ES-I3 (cell line): ENCODE results near the gene EPX.

ENCODE experiments used
- H3K36me3 ChIP-seq: 2 replicates; pipeline ENCODE4 v1.6.1; 2013; ENCODE audit warnings: mild to moderate bottlenecking, low read length, control low read depth, moderate library complexity; ENCODE audit not compliant: insufficient read depth
- H3K4me1 ChIP-seq: 2 replicates; pipeline ENCODE4 v1.6.1; 2013; ENCODE audit warnings: mild to moderate bottlenecking, control low read depth, low read length; ENCODE audit not compliant: insufficient read depth
- H3K9ac ChIP-seq: 2 replicates; pipeline ENCODE4 v1.6.1; 2013; ENCODE audit warnings: low read depth, mild to moderate bottlenecking, low read length, moderate library complexity
- H3K9me3 ChIP-seq: 2 replicates; pipeline ENCODE4 v1.6.1; 2013; ENCODE audit warnings: mild to moderate bottlenecking, low read length, moderate library complexity; ENCODE audit not compliant: control insufficient read depth, insufficient read depth

EPX gene

DNA sequence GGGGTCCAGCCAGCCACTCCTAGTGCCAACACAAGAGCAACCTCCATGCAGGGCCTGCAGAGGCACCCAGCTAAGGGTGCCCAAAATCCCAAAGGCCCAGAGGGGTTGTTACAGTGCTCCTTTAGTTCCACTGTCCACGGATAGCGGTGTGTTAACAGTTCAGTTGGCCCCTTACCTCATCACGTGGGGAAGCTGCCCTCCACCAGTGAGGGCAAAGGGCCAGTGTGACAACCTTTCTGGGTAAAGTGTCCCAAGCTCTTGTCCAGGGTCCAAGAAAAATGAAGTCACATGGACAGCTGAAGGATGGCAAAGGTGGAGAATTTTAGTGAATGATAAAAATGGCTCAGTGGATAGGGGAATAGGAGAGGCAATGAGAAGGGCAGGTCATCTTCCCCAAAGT, 35.2 kb downstream of the EPX start:
- Histone ChIP-seq H3K9ac (no peak overlapping the region), H3K9me3 (no peaks in the 10 kb centered on the region), H3K4me1 (peaks cover 19% of the 10 kb centered on the region), H3K36me3 (no peaks in the 10 kb centered on the region)

DNA sequence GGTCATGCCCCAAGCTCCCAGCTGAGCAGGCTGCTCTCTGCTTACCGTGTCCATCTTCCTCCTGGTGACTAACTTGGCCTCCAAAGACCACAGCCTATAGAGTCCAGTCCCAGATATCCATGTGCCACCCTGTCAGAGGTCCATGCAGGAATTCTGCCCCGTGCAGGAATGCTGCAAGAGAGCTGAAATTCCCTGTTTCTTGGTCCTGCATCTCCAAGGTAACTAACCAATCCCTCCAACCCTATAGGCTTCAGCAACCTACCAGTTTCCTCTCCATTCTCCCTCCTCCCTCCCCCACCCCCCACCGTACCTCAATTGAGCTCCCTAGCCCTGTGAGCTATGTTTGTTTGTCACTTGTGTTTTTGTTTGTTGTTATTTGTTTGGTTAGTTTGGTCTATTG, 36.2 kb downstream of the EPX start:
- H3K9me3 ChIP-seq = no peaks in the 10 kb centered on the region
- no peaks in the 10 kb centered on the region for H3K36me3 ChIP-seq
- peaks cover 21% of the 10 kb centered on the region for H3K4me1 ChIP-seq
- no peak overlapping the region for H3K9ac ChIP-seq

DNA sequence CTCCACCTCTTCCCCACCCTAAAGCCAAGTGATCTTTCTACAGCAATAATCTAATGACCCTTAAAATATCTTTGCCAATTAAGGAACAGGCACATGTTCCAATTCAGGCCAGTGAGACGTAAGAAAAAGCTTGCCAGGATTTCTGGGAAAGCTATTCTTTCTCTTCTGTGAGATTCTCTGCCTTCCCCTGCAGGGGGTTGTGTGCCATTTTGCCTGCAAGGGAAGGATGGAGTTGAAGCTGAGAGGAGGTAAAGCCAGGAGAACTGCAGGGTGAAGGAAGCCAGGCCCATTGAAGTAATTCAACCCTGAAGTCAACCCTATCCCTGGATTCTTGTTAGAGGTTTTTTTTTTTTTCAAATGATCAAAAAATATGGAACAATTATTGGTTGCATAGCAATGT, 36.9 kb downstream of the EPX start:
- no peak overlapping the region; the same call in 1 of the 2 replicates for H3K9ac ChIP-seq
- H3K9me3 ChIP-seq = no peaks in the 10 kb centered on the region
- H3K4me1 ChIP-seq = peaks cover 18% of the 10 kb centered on the region
- H3K36me3 ChIP-seq = no peaks in the 10 kb centered on the region

DNA sequence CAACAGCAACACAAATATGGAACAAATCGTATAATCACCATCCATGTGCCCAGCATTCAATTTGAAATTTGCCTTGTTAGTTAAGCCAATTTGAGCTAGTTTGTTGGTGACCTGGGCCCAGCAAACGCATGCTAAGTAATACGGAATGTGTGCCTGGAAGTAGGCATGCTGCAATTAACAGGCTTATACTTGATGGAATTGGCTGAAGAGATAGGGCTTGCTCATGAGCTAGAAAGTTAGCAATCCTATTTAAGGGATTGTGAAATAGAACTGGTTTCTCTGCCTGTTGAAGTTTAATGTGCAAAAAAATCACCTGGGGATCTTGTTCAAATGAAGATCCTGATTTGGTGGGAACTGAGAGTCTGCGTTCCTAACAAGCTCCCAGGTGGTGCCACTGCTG, 37.4 kb downstream of the EPX start:
- H3K4me1 ChIP-seq = peaks cover 15% of the 10 kb centered on the region
- no peaks in the 10 kb centered on the region for H3K9me3 ChIP-seq
- H3K36me3 ChIP-seq = no peaks in the 10 kb centered on the region
- H3K9ac ChIP-seq = no peak overlapping the region

DNA sequence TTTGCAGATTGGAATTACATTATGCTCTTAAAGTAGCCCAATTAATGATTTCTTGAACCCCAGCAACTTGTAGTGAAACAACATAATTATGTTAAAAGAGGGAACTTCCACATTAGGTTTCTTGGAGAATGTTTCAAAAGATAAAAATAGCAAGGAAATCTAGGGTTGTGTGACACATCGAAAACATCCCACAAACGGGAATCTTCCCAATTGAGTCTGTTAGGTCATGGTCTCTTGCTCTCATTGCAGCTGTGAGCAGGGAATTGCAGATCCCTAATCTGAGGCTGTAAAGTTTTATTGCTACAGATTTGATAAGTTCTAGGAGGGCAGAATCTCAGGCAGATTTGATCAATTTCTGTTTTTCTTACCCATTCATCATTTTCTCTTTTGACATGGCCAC, 39.1 kb downstream of the EPX start:
- Histone ChIP-seq H3K4me1 (peaks cover 15% of the 10 kb centered on the region), H3K9me3 (no peaks in the 10 kb centered on the region), H3K9ac (no peak overlapping the region), H3K36me3 (no peaks in the 10 kb centered on the region)

DNA sequence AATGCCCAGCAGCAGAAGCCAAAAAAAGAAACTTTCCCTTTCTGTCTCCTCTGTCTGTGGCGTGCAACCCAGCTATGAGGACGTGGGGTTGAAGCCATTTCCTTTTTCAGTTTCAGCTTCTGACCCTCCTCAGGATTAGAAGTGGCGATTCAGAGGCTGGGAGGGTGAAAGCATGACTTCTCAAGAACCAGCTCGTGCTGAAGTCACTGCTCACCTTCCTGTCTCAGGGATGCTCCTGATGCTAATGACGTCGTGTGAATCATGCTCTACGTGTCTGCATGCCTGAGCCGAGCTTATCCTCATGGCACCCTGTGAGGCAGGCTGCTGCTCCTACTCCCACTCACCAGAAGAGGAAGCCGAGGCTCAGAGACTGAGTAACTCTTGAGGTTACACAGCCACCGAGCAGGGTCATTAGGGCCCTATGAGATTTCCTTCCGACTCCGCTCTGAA, 40.2 kb downstream of the EPX start:
- Histone ChIP-seq H3K9ac (no peak overlapping the region), H3K36me3 (no peaks in the 10 kb centered on the region), H3K9me3 (no peaks in the 10 kb centered on the region), H3K4me1 (peaks cover 15% of the 10 kb centered on the region)

DNA sequence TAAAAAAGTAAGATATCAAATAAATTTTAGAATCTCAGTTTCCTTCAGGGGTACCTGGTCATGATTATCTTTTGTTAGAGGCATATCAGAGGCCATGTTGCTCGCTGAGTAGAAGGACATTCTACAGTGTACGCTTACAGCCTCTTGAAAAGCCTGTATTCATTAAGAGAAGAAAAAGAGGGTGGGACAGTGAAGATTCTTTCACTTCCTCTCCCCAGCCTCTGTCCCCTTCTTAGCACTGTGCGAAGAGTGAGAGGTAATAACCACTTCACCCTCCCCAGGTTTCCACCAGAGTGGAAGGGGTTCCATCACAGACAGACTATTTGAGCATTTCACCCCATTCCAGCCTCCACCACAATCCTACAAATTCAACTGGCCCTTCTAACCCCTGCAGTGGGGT, 41.0 kb downstream of the EPX start:
- H3K9ac ChIP-seq = no peak overlapping the region

DNA sequence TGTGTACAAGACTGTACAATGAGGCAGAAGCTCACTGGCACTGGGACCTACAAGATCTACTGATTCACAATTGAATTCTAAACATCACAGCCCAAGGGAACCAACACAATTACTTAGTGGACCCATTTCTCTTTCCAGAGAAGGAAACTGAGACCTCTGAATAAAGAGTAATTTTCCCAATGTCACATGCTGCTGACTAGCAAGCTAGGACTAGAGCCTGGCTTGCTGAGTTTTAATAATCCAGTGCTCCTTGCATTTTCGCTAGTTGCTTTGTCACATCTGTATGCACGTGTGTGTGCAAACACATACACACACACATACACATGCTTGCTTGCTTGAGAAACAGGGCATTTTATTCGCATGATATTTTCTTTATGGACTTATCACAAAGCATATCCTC, 42.0 kb downstream of the EPX start:
- no peak overlapping the region for H3K9ac ChIP-seq

More for the DNA sequence above, 41.0 kb downstream of the EPX start:
- Histone ChIP-seq H3K9me3 (no peaks in the 10 kb centered on the region), H3K36me3 (no peaks in the 10 kb centered on the region), H3K4me1 (peaks cover 13% of the 10 kb centered on the region)

DNA sequence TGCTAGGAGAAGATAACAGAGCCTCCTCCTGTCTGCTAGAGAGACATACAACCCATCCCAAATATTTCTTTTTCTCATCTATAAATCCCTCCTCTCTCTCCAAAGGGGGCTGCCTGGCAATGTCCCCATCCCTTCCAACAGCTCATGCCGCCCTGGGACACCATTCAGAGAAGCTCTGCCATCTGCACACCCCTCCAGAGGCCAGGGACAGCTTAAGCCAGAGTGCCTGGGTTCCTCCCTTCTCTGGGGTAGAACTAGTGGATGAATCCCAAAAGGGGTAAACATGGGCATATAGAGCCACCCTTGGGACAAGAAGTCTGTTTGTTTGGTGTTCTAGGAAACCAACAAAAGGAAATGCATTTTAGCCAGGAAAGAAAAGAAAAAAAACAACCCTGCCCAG, 43.3 kb downstream of the EPX start:
- H3K36me3 ChIP-seq = no peaks in the 10 kb centered on the region
- H3K9ac ChIP-seq = no peak overlapping the region
- peaks cover 6% of the 10 kb centered on the region; the same call in 1 of the 2 replicates for H3K4me1 ChIP-seq
- H3K9me3 ChIP-seq = no peaks in the 10 kb centered on the region

More for the DNA sequence above, 42.0 kb downstream of the EPX start:
- H3K4me1 ChIP-seq = peaks cover 6% of the 10 kb centered on the region; the same call in 1 of the 2 replicates
- H3K36me3 ChIP-seq = no peaks in the 10 kb centered on the region
- H3K9me3 ChIP-seq = no peaks in the 10 kb centered on the region

DNA sequence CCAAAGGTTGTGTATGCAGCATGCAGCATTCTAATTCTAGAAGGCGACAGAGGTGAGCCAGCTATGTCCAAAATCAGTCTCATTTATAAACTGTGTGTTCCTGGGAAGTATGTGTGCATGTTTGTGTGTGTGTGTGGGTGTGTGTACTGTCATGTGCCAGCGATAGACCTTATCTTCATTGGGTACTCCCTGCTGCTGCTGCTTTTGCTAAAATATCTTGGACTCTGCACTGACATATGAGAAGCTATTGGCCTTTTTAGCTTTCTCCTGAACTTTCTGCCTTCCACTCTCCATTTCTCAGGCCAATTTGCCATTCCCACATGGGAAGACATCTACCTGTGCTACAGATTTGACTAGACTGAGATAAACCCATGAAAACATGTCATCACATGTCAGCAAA, 43.9 kb downstream of the EPX start:
- no peaks in the 10 kb centered on the region for H3K36me3 ChIP-seq
- peaks cover 6% of the 10 kb centered on the region; the same call in 1 of the 2 replicates for H3K4me1 ChIP-seq
- H3K9me3 ChIP-seq = no peaks in the 10 kb centered on the region
- H3K9ac ChIP-seq = no peak overlapping the region

DNA sequence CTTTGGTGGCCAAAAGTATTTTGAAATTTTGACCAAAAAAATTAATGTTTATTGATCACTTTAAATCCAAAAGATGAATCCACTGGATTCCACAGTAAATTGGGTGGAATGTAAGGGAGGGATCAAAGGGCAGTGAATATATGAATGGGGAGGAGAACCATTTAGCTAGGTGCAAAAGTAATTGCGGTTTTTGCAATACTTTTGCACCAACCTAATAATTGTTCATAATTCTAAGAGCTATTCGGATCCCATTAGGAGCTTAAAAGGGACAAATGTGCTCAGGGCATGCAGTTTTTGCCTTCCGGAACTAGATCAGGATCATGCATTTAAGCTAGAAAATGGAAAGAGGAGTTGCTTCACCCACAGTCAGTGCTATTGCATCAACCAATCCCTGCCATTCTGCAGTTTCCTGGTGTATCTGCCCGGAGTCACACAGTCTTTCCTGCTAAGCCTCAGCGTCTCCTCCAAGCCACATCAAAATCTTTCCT, 45.7 kb downstream of the EPX start, which contains the start of gene LPO:
LPO (plus strand) TSS at position 438 of the 488 bp plus-strand sequence. CDS start 4,396 bp downstream, outside the sequence.
- Histone ChIP-seq H3K9me3 (no peaks in the 10 kb centered on the region), H3K9ac (no peak within 1 kb of the TSS), H3K36me3 (no peaks in the 10 kb centered on the region), H3K4me1 (0 out of 2 replicates have a peak, but pooled peaks cover 4% of the 10 kb centered on the region)

DNA sequence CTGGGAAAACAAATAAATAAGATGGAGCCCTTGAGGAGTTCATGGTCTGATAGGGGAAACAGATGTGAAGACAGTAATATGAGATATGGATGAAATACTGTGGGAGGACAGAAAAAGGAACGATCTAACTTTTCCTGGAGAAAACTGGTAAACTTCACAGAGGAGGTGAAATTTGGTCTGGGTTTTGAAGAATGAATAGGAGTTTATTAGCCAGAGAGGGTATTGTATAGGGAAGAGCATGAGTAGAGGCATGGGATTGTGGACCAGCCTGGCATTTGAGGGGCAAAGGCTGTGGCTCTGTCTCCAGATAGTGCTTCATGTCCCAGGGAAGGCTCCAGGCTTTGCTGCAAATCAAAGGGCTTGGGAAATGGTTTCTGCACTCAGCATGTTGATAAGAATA, 47.5 kb downstream of the EPX start:
- Histone ChIP-seq H3K4me1 (0 out of 2 replicates have a peak, but pooled peaks cover 4% of the 10 kb centered on the region), H3K9me3 (no peaks in the 10 kb centered on the region), H3K9ac (no peak overlapping the region), H3K36me3 (no peaks in the 10 kb centered on the region)

DNA sequence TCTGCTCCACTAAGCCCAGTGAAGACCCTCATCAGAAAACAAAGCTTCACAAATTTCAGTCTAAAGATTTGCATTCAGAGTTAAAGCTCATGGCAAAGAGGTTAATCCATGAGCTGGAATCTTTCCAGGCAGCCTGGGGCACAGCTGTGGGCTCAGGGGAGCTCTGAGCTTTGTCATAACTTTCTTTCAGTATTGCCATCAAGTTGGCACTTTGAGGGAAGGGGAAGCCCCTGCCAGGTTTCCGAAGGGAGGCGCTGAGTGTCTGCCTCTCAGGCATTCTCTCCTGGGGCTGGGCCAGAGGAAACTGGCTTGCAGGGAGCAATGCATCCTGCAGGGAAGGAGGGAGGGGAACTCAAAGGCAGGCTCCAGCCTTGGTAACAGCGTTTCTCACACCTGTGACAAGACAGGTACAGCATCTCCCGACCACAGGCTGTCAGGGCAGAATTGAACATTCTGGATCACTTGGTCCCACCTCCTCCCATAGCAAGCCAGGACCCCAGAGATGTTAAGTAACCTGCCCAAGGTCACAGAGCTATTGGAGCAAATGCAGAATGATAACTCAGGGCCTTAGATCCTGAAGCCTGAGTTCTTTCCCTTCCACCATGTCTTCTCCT, 49.8 kb downstream of the EPX start:
- H3K9me3 ChIP-seq = no peaks in the 10 kb centered on the region
- H3K4me1 ChIP-seq = 0 out of 2 replicates have a peak, but pooled peaks cover 4% of the 10 kb centered on the region
- H3K36me3 ChIP-seq = no peaks in the 10 kb centered on the region
- no peak overlapping the region for H3K9ac ChIP-seq

DNA sequence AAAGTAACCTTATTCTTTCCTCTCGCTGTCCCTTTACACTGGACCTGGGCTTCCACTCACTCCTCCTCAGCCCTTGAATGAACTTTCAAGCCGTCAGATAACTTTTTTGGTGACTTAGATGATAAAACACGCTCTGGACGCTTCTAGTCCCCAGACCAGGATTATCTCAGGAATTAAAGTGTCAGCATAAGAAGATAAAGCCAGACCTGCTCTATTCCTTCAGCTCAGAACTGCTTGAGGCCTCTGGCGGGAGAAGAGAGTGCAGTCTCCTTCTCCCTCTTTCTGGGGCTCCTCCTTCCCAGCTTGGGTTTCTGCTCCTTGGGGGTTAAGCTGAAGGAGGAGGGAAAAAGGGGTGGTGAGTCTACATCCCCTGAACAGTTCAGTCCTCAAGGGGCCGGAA, 52.4 kb downstream of the EPX start:
- Histone ChIP-seq H3K9ac (no peak overlapping the region), H3K9me3 (peaks cover 2% of the 10 kb centered on the region; the same call in 1 of the 2 replicates), H3K4me1 (peaks cover 9% of the 10 kb centered on the region; the same call in 1 of the 2 replicates), H3K36me3 (no peaks in the 10 kb centered on the region)

DNA sequence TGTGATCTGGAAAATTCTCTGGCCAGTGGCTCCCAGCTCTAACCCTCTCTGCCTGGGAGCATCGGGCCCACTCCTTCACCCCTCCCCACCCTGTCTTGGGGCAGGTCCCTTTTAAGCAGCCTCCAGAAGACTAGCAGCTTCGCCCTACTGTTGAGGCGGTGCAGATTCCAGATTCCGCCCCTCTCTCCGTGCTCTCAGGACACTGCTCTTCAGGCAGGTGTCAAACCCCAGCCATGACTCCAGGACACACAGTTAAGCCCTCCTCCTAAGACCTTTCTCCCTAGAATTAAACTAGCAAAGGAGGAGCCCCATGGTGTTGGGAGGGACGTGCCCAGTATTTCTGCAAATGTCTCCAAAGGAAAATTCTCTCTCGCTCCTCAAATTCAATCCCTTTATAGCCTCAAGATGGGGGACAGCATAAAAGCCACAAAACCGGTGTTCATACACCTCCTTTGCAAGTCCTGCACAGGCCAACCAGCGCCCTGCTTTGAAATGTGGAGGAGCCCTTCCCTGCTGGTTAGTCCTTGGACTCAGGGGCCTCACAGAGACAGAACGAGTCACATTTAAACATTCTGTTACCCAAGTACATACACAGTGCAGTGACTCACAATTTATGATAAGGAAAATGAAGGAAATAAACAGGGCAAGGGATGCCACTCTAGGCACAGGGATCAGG, 53.0 kb downstream of the EPX start:
- Histone ChIP-seq H3K36me3 (no peaks in the 10 kb centered on the region), H3K9me3 (peaks cover 7% of the 10 kb centered on the region; the same call in 1 of the 2 replicates), H3K4me1 (peaks cover 9% of the 10 kb centered on the region; the same call in 1 of the 2 replicates), H3K9ac (no peak overlapping the region)
